Stomach (tissue), 9 donors: Measurements from ENCODE around the gene SHE. TPM values are rescaled to one million over a fixed set of nuclear protein-coding genes. Genes with fewer than 3 reads are reported as not detected.
A peak's percentile ranks its signal among the peaks of the same experiment; 100 is the strongest.
"Not testable (repeated sequence)": the region's sequence is repeated elsewhere in the genome, so short reads cannot be mapped to it uniquely, and the experiment has no call there.

Source experiments
- DNase-seq, 2 donors: peaks; one replicate each; pipeline versions ENCODE4 v3.0.0 to v3.0.0-alpha.2; 2013 to 2019
- H3K27ac ChIP-seq, 5 donors: fragments of 200-600 bp in 4 of 5; sonication (generic) in 4 of 5; one replicate each; pipeline ENCODE4 v1.5.1; 2013 to 2019; ENCODE audit warnings: mild to moderate bottlenecking in 1 of 5, moderate library complexity in 1 of 5
- H3K27me3 ChIP-seq, 3 donors: fragments of 200-600 bp; sonication (generic); one replicate each; pipeline ENCODE4 v1.5.1; 2017 to 2019; ENCODE audit warnings: mixed run types in 1 of 3
- H3K36me3 ChIP-seq, 4 donors: fragments of 200-600 bp; sonication (generic); 1 replicate in 3 of 4; 2 replicates in 1 of 4; pipeline ENCODE4 v1.5.1; 2016 to 2019
- H3K4me1 ChIP-seq, 4 donors: fragments of 200-600 bp; sonication (generic); one replicate each; pipeline ENCODE4 v1.5.1; 2016 to 2019
- H3K4me3 ChIP-seq, 4 donors: fragments of 200-600 bp; sonication (generic) in 3 of 4; one replicate each; pipeline ENCODE4 v1.5.1; 2016 to 2019; ENCODE audit warnings: mild to moderate bottlenecking in 1 of 4
- H3K9me3 ChIP-seq, 4 donors: fragments of 200-600 bp; sonication (generic); one replicate each; pipeline ENCODE4 v1.5.1; 2016 to 2019
- EP300 ChIP-seq: sonication (generic); formaldehyde crosslinking; IDR thresholded peaks from one replicate; pipeline ENCODE4 v1.6.1; 2017; ENCODE audit warnings: antibody characterized with exemption
- POLR2A ChIP-seq, 4 donors: fragments of 450-650 bp; IDR thresholded peaks; one replicate each; pipeline ENCODE4 v1.6.1; 2016; ENCODE audit warnings: antibody characterized with exemption in 4 of 4, control low read depth in 2 of 4, mild to moderate bottlenecking in 1 of 4, moderate library complexity in 1 of 4
- POLR2AphosphoS5 ChIP-seq, 3 donors: sonication (generic); formaldehyde crosslinking; IDR thresholded peaks; one replicate each; pipeline ENCODE4 v1.6.1; 2016; ENCODE audit warnings: antibody characterized with exemption in 3 of 3
- WGBS, 5 donors: extraction: QIAGEN DNeasy Blood & Tissue Kit in 3 of 5; methylation state at CpG; one replicate each; pipeline versions ENCODE4 v1.1.5 to v1.1.7; 2013 to 2018; 5-methylcytosine and 5-hydroxymethylcytosine counted together
- intact Hi-C: fragments of 100-400 bp; cut with DNase I; formaldehyde crosslinking; loops from one replicate; pipeline ENCODE4 v1.15.1; 2023; ENCODE audit warnings: low total_unique reads
- polyA plus RNA-seq, 3 donors: library from polyadenylated mRNA; stranded (reverse); fragments of 200-250 nt; gene quantifications; one replicate each; pipeline ENCODE4 v1.2.3, GENCODE V29; 2013
- total RNA-seq, 5 donors: library from RNA; depleted of rRNA; stranded (reverse); fragments of >200 nt; gene quantifications; one replicate each; pipeline versions ENCODE4 v1.1.0 to v1.2.3, GENCODE V29; 2014 to 2016
- TF ChIP-seq, protein P1 (sequence below), 7 experiments: fragments of 450-650 bp in 4 of 7; fragments of 200-600 bp in 3 of 7; sonication (generic) in 3 of 7; IDR thresholded peaks; one replicate each; pipeline ENCODE4 v1.5.1; 2016 to 2019; ENCODE audit warnings: antibody characterized with exemption in 7 of 7, control low read depth in 2 of 7, mild to moderate bottlenecking in 1 of 7
- donor health status: healthy with polysubstance abuse.
- donor health status: Bipolar disorder and iron deficiency.
- donor health status: healthy.

SHE gene
- total and polyA plus RNA-seq, 8 donors, result 0.87 to 13.8 (median 4.5) TPM

DNA sequence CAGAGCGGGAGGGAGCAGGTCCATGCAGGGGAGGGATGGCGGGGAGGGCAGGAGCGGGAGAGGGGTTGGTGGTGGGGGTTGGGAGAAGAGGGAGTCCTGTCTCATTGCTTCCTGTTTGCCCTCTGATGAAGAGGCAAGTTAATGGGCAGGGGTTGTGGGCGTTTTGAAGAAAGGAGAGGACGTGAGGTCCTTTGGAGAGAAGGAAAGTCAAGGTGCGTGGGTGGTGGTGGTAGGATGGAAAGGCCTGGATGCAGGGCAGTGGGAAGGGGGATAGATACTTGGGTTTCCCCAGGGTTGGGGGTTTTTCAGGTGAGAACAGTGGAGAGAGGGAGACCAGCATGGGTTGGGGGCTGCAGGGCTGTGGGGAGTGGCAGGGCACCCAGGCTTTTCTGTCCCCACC, 39.0 kb upstream of the SHE start:
- Histone ChIP-seq H3K27me3 (no peaks in the 10 kb centered on the region), H3K4me1 (no peaks in the 10 kb centered on the region), H3K27ac (no peak overlapping the region), H3K36me3 (no peaks in the 10 kb centered on the region), H3K4me3 (no peak overlapping the region), H3K9me3 (no peaks in the 10 kb centered on the region)
- 50 to 62% (median 60%) methylated on average over 6 of the region's 6 CpGs for WGBS, 5 donors
- TF ChIP-seq POLR2AphosphoS5 (IDR thresholded peaks at IDR 0.05), result no peak
- TF ChIP-seq, protein P1, sequence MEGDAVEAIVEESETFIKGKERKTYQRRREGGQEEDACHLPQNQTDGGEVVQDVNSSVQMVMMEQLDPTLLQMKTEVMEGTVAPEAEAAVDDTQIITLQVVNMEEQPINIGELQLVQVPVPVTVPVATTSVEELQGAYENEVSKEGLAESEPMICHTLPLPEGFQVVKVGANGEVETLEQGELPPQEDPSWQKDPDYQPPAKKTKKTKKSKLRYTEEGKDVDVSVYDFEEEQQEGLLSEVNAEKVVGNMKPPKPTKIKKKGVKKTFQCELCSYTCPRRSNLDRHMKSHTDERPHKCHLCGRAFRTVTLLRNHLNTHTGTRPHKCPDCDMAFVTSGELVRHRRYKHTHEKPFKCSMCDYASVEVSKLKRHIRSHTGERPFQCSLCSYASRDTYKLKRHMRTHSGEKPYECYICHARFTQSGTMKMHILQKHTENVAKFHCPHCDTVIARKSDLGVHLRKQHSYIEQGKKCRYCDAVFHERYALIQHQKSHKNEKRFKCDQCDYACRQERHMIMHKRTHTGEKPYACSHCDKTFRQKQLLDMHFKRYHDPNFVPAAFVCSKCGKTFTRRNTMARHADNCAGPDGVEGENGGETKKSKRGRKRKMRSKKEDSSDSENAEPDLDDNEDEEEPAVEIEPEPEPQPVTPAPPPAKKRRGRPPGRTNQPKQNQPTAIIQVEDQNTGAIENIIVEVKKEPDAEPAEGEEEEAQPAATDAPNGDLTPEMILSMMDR (IDR thresholded peaks at IDR 0.05), result no peak
- no peak for TF ChIP-seq POLR2A (IDR thresholded peaks at IDR 0.05)
- no peak for TF ChIP-seq EP300
- DNase-seq, result no peak
- intact Hi-C loops, result loop anchor here (5.0 kb wide), 1 partner anchor 59 kb away; no protein-coding TSS in a partner anchor

DNA sequence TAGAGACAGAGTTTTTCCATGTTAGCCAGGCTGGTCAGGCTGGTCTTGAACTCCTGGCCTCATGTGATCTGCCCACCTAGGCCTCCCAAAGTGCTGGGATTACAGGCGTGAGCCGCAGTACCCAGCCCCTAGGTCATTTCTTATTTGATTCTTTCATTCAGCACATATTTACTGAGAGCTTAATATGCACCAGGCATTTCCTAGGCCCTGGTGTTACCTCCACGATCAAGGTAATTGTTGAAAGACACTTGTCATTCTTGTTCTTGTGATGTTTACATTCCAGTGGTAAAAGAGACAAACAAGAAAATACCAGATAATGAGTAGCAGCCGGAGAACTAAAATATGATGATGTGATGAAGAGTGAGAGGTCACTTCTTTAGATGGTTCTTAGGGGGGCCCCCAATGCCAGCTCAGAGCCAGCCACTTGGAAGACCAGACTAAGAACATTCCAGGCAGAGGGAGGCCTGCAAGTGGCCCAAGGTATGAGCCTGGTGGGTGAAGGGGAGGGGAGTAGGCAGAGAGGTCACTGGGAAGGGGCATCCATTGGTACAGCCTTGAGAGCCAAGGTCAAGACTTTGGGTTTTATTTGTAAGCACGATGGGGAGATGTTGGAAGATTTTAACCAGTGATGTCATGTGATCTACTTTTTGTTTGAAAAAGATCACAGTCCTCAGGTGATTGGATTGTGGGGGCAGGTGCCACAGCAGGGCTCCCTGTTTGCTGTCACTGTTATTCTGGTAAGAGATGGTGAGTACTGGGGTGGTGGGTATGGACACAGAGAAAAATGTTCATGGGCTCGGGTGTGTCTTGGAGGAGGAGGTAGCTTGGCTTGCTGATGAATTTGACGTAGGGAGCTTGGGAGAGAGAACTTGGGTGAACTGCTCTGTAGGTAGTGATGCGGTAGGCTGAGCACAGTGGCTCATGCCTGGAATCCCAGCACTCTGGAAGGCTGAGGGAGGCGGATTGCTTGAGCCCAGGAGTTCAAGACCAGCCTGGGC, 37.6 kb upstream of the SHE start:
- no peaks in the 10 kb centered on the region for H3K27me3 ChIP-seq
- TF ChIP-seq POLR2A (IDR thresholded peaks at IDR 0.05), result no peak
- intact Hi-C loops, result loop anchor here (5.0 kb wide), 1 partner anchor 57 kb away; no protein-coding TSS in a partner anchor
- H3K36me3 ChIP-seq, result no peaks in the 10 kb centered on the region
- no peak overlapping the region for H3K4me3 ChIP-seq
- no peak overlapping the region for H3K27ac ChIP-seq
- no peaks in the 10 kb centered on the region for H3K9me3 ChIP-seq
- no peaks in the 10 kb centered on the region for H3K4me1 ChIP-seq
- no peak for DNase-seq
- 63 to 75% (median 71%) methylated on average over 9 of the region's 9 CpGs for WGBS, 5 donors

DNA sequence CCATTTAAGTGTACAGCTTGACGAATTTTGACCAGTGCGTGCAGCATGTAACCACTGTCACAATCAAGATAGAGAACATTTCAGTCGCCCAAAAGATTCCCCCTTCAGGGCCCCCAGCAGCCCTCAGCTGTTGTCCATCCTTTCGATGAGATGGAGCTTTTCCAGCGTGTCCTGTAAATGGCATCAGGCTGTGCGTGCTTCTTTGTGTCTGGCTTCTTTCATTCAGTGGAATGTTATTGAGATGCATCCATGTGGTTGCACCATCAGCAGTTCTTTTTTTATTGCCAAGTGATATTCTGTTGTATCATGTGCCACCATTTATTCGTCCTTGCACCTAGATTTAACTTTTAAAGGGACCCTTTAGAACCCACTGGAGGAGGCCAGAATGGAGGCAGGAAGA, 34.4 kb upstream of the SHE start:
- H3K27ac ChIP-seq, result no peak overlapping the region
- no peak for DNase-seq
- H3K4me3 ChIP-seq, result no peak overlapping the region
- H3K4me1 ChIP-seq, result no peaks in the 10 kb centered on the region
- no peaks in the 10 kb centered on the region for H3K36me3 ChIP-seq
- 70 to 85% (median 83%) methylated on average over 7 of the region's 7 CpGs for WGBS, 5 donors
- TF ChIP-seq POLR2AphosphoS5 (IDR thresholded peaks at IDR 0.05) (no peak), POLR2A (IDR thresholded peaks at IDR 0.05) (no peak), EP300 (no peak)
- TF ChIP-seq, protein P1 (IDR thresholded peaks at IDR 0.05), result no peak
- no peaks in the 10 kb centered on the region for H3K27me3 ChIP-seq
- no peaks in the 10 kb centered on the region for H3K9me3 ChIP-seq
- intact Hi-C loops, result no loop called here

DNA sequence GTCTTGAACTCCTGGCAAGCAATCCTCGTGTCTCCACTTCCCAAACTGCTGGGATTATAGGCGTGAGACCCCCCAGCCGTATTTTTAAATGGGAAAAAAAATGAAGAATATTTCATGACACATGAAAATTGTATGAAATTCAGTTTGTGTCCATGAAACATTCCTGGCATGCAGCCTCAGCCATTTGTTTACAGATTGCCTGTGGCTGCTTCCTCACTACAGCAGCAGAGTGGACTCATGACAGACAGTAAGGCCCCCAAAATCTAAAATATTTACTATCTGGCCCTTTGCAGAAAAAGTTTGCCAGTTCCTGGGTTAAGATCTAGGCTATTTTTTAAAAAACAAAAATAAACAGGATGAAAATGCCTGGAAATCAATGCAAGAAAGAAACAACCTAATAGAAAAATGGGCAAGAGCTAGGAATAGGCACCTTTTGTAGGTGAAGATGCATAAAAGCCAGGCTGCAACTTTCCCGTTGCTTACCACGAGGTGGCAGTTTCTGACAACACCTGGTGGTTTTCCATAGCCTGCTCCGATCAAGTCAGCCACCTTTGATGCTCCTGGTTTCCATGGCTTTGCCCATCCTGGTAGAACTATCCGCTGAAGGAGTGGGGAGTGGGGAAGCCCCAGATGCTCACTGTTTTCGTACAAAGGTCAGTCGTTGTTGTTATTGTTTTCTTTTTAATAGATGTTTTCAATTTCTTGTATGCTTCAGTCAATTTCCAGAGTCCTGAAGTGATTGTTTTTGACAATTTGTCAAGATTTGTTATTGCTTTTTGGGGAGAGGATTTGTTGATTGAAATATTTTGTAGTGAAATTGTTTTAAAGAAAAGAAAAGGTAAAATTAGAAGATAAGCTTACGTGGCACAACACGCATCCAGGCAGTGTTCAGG, 32.0 kb upstream of the SHE start:
- DNase-seq, result peak; percentile 65 to 72
- no peaks in the 10 kb centered on the region for H3K27me3 ChIP-seq
- intact Hi-C loops, result no loop called here
- H3K9me3 ChIP-seq, result no peaks in the 10 kb centered on the region
- no peaks in the 10 kb centered on the region for H3K36me3 ChIP-seq
- H3K27ac ChIP-seq, result no peak overlapping the region
- WGBS, 5 donors, result 45 to 55% (median 48%) methylated on average over 11 of the region's 11 CpGs
- H3K4me3 ChIP-seq, result no peak overlapping the region
- no peaks in the 10 kb centered on the region for H3K4me1 ChIP-seq
- TF ChIP-seq EP300 (no peak), POLR2AphosphoS5 (IDR thresholded peaks at IDR 0.05) (no peak)
- TF ChIP-seq, protein P1 (IDR thresholded peaks at IDR 0.05), result peak in 5 of 7 experiments; percentile 14 to 51 (median 32)

DNA sequence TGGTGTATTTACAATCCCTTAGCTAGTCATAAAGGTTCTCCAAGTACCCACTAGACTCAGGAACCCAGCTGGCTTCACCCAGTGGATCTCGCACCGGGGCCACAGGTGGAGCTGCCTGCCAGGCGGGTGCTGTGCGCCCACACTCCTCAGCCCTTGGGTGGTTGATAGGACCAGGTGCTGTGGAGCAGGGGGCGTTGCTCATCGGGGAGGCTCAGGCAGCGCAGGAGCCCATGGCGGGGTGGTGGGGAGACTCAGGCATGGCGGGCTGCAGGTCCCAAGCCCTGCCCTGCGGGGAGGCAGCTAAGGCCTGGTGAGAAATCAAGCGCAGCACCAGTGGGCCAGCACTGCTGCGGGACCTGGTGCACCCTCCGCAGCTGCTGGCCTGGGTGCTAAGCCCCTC, 29.7 kb upstream of the SHE start:
- intact Hi-C loops, H3K27ac ChIP-seq, H3K36me3 ChIP-seq, H3K9me3 ChIP-seq, H3K4me1 ChIP-seq, DNase-seq, H3K4me3 ChIP-seq, H3K27me3 ChIP-seq: not testable (repeated sequence)
- 96 to 100% (median 97%) methylated on average over 6 to 13 of the region's 13 CpGs for WGBS, 5 donors
